Spinal cord (tissue), 4 donors: ENCODE data around the gene HEXA. TPM values are rescaled to one million over a fixed set of nuclear protein-coding genes. Genes with fewer than 3 reads are reported as not detected.

ENCODE experiments used
- polyA plus RNA-seq, 2 donors: library from polyadenylated mRNA; unstranded; fragments of 120-200 nt; gene quantifications; one replicate each; pipeline ENCODE4 v1.2.1, GENCODE V29; 2013; ENCODE audit not compliant: insufficient read length in 2 of 2
- total RNA-seq, 2 donors: library from RNA; depleted of rRNA in 1 of 2; stranded (reverse); fragments of 120-200 nt in 1 of 2; fragments of >200 nt in 1 of 2; gene quantifications; one replicate each; pipeline versions ENCODE4 v1.2.3 to v1.2.4, GENCODE V29; 2013 to 2014

HEXA gene
- total and polyA plus RNA-seq, 4 donors: 52.8 to 108 (median 73.3) TPM

Other genes with a start within 250 kb of the HEXA start
- 1 to 10 TPM; 1.4 to 1.8 TPM for gene GRAMD2A, start 178.2 kb downstream of the HEXA start, total RNA-seq
- 1 to 10 TPM; 2.7 to 3.8 TPM for gene GRAMD2A, start 178.2 kb downstream of the HEXA start, polyA plus RNA-seq
- gene PKM, start 144.8 kb downstream of the HEXA start, total RNA-seq: 100 to 1,000 TPM; 461 to 632 TPM
- gene PKM, start 144.8 kb downstream of the HEXA start, polyA plus RNA-seq: 100 to 1,000 TPM; 661 to 718 TPM
- 100 to 1,000 TPM in 1 of 2 donors, 10 to 100 TPM in 1; 55.4 to 114 TPM for gene PARP6, start 103.5 kb downstream of the HEXA start, total RNA-seq
- 100 to 1,000 TPM; 199 to 201 TPM for gene PARP6, start 103.5 kb downstream of the HEXA start, polyA plus RNA-seq
- gene CELF6, start 55.9 kb downstream of the HEXA start, total RNA-seq: 1 to 10 TPM; 6.8 to 8.5 TPM
- 10 to 100 TPM; 18.2 to 18.7 TPM for gene CELF6, start 55.9 kb downstream of the HEXA start, polyA plus RNA-seq
- gene TMEM202, start 22.3 kb upstream of the HEXA start, total RNA-seq: not detected
- gene TMEM202, start 22.3 kb upstream of the HEXA start, polyA plus RNA-seq: not detected
- 10 to 100 TPM; 67.6 to 73.8 TPM for gene ARIH1, start 98.3 kb upstream of the HEXA start, total RNA-seq
- gene ARIH1, start 98.3 kb upstream of the HEXA start, polyA plus RNA-seq: 100 to 1,000 TPM; 141 to 179 TPM